Embryonic facial prominence (tissue), 1 donor: ENCODE data around the gene C16orf54.
"Not testable (repeated sequence)": the region's sequence is repeated elsewhere in the genome, so short reads cannot be mapped to it uniquely, and the experiment has no call there.

Experiments used
- DNase-seq: peaks from one replicate; pipeline ENCODE4 v3.0.0-alpha.2; 2016; ENCODE audit errors: extremely low spot score

C16orf54 gene

GRCh38 chr16:29745853-29746345, at the start of gene C16orf54:
Gene C16orf54, minus strand, starts transcription at chr16:29745990. Its CDS starts 1,039 bp downstream, at chr16:29744951.
- DNase-seq = no peak

DNA sequence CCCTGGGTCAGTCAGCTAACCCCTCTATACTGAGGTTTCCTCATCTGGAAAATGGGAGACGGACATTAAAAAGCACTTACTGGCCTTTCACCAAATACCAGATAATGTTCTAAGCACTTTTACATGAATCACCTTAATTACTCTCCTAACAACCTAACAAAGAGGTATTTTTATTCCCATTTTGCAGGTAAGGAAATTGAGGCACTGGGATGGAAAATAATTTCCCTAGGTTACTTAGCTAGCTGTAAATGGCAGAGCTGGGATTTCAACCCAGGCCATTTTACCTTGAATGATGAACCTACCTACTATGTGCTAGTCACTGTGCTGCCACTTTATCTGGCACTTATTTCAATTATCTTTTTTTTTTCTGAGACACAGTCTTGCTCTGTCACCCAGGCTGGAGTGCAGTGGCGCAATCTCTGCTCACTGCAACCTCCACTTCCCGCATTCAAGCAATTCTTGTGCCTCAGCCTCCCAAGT, 48.5 kb upstream of the C16orf54 start:
- no peak for DNase-seq

DNA sequence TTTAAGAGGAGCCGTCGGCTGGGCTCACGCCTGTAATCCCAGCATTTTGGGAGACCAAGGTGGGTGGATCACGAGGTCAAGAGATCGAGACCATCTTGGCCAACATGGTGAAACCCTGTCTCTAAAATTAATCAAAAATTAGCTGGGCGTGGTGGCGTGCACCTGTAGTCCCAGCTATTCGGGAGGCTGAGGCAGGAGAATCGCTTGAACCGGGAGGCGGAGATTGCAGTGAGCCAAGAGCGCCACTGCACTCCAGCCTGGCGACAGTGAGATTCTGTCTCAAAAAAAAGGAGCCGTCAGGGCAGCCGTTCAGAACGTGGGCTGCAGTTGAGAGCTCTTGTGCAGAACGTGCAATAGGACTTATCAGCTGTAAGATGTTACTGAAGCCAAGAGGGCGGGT, 47.4 kb upstream of the C16orf54 start:
- DNase-seq = not testable (repeated sequence)

DNA sequence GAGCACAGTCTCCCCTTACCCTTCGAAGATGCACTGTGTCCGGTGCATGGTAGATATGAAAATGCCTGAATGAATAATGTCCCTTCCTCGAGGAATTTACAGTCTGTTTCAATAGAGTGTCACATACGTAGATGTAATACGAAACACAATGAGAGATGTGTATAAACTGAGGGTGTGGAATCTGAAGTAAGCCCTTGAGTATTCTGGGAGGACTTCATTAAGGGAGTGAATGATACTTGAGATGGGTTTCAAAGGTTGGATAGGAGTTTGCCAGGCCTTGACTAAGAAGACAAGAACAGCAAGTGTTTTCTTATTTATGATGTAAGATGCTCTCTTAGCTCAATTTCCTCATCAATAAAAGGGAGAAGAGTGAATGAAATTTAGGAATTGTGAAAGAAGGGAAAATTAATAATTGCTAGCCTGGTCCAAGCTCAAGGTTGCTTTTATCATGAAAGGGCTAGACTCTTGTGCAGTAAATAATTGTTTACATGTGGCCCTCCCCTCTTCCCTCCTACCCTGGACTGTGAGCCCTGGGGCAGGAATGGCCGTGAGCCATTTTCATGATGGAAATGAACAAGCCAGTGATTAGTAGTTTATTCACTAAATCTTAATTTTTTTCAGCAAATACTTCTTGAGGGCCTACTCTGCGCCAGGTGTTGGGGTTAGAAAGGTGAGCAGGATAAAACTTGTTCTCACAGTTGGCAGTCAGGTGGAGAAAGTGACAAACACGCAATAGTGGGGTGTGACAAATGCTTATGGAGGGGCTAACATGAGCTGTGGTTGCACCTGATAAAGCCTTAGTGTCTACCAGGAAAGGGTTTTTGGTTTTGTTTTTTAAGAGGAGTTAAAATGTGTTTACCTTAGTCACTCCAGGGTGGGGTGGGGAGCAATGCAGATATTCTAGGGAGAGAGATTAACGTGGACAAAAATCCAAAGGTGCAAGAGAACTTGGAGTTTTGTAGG, 46.3 kb upstream of the C16orf54 start:
- no peak for DNase-seq

GRCh38 chr16:29790949-29791844, 45.4 kb upstream of the C16orf54 start:
- DNase-seq = no peak

- peak; percentile 96 for DNase-seq
Measured at GRCh38 chr16:29790183-29790948, 44.6 kb upstream of the C16orf54 start, which contains the start of gene KIF22. Gene KIF22, plus strand, starts transcription at chr16:29790751. Its CDS starts 9 bp downstream, at chr16:29790760.

DNA sequence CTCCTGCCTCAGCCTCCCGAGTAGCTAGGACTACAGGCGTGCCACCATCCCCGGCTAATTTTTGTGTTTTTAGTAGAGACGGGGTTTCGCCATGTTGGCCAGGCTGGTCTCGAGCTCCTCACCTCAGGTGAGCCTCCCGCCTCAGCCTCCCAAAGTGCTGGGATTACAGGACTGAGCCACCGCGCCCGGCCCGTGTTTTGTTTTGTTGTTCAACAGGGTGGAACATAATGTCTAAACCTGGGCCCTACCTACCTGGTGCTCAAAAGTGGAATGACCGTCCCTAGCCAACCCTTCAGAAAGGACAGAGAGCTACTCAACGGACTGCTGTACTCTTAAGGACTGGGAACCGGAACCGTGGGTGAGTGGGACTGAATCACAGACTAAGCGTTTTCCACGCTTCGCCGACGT, 44.0 kb upstream of the C16orf54 start:
- DNase-seq = no peak

DNA sequence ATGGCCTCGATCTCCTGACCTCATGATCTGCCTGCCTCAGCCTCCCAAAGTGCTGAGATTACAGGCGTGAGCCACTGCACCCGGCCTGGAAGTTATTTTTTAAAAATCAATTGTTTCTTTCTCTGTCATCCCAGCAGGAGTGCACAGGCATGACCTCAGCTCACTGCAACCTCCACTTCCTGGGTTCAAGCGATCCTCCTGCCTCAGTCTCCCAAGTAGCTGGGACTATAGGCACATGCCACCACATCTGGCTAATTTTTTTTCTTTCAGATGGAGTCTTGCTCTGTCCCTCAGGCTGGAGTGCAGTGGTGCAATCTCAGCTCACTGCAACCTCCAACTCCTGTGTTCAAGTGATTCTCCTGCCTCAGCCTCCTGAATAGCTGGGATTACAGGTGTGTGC, 41.4 kb upstream of the C16orf54 start:
- DNase-seq = not testable (repeated sequence)

GRCh38 chr16:29784901-29785500, 39.2 kb upstream of the C16orf54 start:
- no peak for DNase-seq

- DNase-seq = no peak
Measured at GRCh38 chr16:29784157-29784556, 38.4 kb upstream of the C16orf54 start.

DNA sequence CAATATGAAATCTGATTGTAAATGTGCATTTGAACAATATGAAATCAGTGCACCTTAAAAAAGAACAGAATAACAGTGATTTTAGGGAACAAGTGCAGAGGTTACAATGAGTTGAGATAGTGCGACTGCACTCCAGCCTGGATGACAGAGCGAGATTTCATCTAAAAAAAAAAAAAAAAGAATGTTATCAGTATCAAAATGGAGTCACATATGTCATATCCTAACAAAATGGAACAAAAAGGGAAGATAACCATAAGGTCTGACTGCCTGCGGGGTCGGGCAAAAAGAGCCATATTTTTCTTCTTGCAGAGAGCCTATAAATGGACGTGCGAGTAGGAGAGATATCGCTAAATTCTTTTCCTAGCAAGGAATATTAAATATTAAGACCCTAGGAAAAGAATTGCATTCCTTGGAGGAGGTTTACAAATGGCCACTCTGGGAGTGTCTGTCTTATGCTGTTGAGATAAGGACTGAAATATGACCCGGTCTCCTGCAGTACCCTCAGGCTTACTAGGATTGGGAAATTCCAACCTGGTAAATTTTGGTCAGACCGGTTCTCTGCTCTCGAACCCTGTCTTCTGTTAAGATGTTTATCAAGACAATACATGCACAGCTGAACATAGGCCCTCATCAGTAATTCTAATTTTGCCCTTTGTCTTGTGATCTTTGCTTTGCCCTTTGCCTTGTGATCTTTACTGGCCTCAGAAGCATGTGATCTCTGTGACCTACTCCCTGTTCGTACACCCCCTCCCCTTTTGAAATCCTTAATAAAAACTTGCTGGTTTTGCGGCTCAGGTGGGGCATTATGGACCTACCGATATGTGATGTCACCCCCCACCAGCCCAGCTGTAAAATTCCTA, 37.5 kb upstream of the C16orf54 start:
- not testable (repeated sequence) for DNase-seq

- no peak for DNase-seq
Measured at GRCh38 chr16:29779474-29779873, 33.7 kb upstream of the C16orf54 start.

- no peak for DNase-seq
Measured at GRCh38 chr16:29777576-29778350, 32.0 kb upstream of the C16orf54 start, which contains the start of gene ZG16. Gene ZG16, plus strand, starts transcription at chr16:29778256. Its CDS starts 1,011 bp downstream, at chr16:29779267.

GRCh38 chr16:29775742-29776408, 30.1 kb upstream of the C16orf54 start:
- DNase-seq = no peak

GRCh38 chr16:29774730-29775129, 28.9 kb upstream of the C16orf54 start:
- DNase-seq = no peak

GRCh38 chr16:29772330-29772729, 26.5 kb upstream of the C16orf54 start:
- not testable (repeated sequence) for DNase-seq

- no peak for DNase-seq
Measured at GRCh38 chr16:29770250-29770929, 24.6 kb upstream of the C16orf54 start.

DNA sequence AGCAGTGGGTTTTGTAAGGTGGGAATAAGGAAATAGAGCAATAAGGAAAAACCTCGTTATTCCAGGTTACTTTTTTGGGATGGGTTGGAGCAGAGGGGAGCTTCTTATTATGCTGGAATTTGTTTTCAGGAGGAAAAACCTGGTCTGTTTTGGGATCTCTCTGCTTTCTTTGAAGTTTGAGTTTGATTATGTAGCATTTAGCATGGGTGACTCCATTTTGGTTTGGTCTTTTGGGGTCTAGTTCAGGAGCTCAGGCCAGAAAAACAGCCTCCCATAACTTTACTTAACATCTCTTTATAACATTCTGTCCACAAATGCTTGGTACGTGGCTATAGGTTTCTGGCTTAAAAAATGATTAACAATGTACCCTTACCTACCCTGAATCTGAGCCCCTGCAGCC, 23.7 kb upstream of the C16orf54 start:
- no peak for DNase-seq
